ENCODE results near the gene STX17. TPM values are rescaled to one million over a fixed set of nuclear protein-coding genes. Genes with fewer than 3 reads are reported as not detected.

The STX17 gene
- total and polyA plus RNA-seq, 2 experiments from 2014 or later, result 17.6 to 26.7 TPM

GRCh38 chr9:99867968-99868367, 38.5 kb upstream of the STX17 start:
- no peaks in the 10 kb centered on the region for H3K9me3 ChIP-seq (ENCODE audit: low read depth)
- no peaks in the 10 kb centered on the region for H3K36me3 ChIP-seq (replicated peaks; ENCODE audit: insufficient read depth, low read depth)
- H3K4me2 ChIP-seq, result no peak overlapping the region
- H3K4me3 ChIP-seq, result no peak overlapping the region
- H2AFZ ChIP-seq, result no peak overlapping the region
- H3K27ac ChIP-seq, result no peak overlapping the region
- no peaks in the 10 kb centered on the region for H3K9me2 ChIP-seq (replicated peaks; ENCODE audit: insufficient read depth)
- no peaks in the 10 kb centered on the region for H3K4me1 ChIP-seq (ENCODE audit: insufficient read depth)
- H4K20me1 ChIP-seq (ENCODE audit: insufficient read depth, poor library complexity, severe bottlenecking), result no peaks in the 10 kb centered on the region
- DNase-seq (ENCODE audit: low spot score), result no peak
- TF ChIP-seq EZH2 (IDR thresholded peaks at IDR 0.05; ENCODE audit: borderline replicate concordance) (no peak), EZH2phosphoT487 (IDR thresholded peaks at IDR 0.05; ENCODE audit: low read depth, severe bottlenecking, unreplicated experiment) (no peak), CTCF (IDR thresholded peaks at IDR 0.05; ENCODE audit: poor library complexity) (no peak)
- H3K79me2 ChIP-seq, result no peaks in the 10 kb centered on the region
- H3K27me3 ChIP-seq, result no peaks in the 10 kb centered on the region

GRCh38 chr9:99868845-99869244, 37.6 kb upstream of the STX17 start:
- Histone ChIP-seq H4K20me1 (ENCODE audit: insufficient read depth, poor library complexity, severe bottlenecking) (no peaks in the 10 kb centered on the region), H3K4me1 (ENCODE audit: insufficient read depth) (no peaks in the 10 kb centered on the region), H3K4me3 (no peak overlapping the region), H3K27ac (no peak overlapping the region), H3K9me2 (replicated peaks; ENCODE audit: insufficient read depth) (no peaks in the 10 kb centered on the region), H3K36me3 (replicated peaks; ENCODE audit: insufficient read depth, low read depth) (no peaks in the 10 kb centered on the region), H3K79me2 (no peaks in the 10 kb centered on the region), H2AFZ (no peak overlapping the region), H3K27me3 (no peaks in the 10 kb centered on the region), H3K9me3 (ENCODE audit: low read depth) (no peaks in the 10 kb centered on the region), H3K4me2 (no peak overlapping the region)
- 92% methylated on average over 2 of the region's 2 CpGs for WGBS (ENCODE audit: low lambda C conversion rate, missing lambda C conversion rate)
- DNase-seq (ENCODE audit: low spot score), result no peak
- TF ChIP-seq CTCF (IDR thresholded peaks at IDR 0.05; ENCODE audit: poor library complexity) (no peak), EZH2 (IDR thresholded peaks at IDR 0.05; ENCODE audit: borderline replicate concordance) (no peak), EZH2phosphoT487 (IDR thresholded peaks at IDR 0.05; ENCODE audit: low read depth, severe bottlenecking, unreplicated experiment) (no peak)

GRCh38 chr9:99870126-99870525, 36.3 kb upstream of the STX17 start:
- no peak for DNase-seq (ENCODE audit: low spot score)
- no peak for TF ChIP-seq EZH2 (IDR thresholded peaks at IDR 0.05; ENCODE audit: borderline replicate concordance)
- TF ChIP-seq EZH2phosphoT487 (IDR thresholded peaks at IDR 0.05; ENCODE audit: low read depth, severe bottlenecking, unreplicated experiment), result no peak
- TF ChIP-seq CTCF (IDR thresholded peaks at IDR 0.05; ENCODE audit: poor library complexity), result no peak
- Histone ChIP-seq H4K20me1 (ENCODE audit: insufficient read depth, poor library complexity, severe bottlenecking) (no peaks in the 10 kb centered on the region), H3K4me1 (ENCODE audit: insufficient read depth) (no peaks in the 10 kb centered on the region), H3K27ac (no peak overlapping the region), H2AFZ (no peak overlapping the region), H3K9me2 (replicated peaks; ENCODE audit: insufficient read depth) (no peaks in the 10 kb centered on the region), H3K4me2 (no peak overlapping the region), H3K4me3 (no peak overlapping the region), H3K27me3 (no peaks in the 10 kb centered on the region), H3K36me3 (replicated peaks; ENCODE audit: insufficient read depth, low read depth) (no peaks in the 10 kb centered on the region), H3K9me3 (ENCODE audit: low read depth) (no peaks in the 10 kb centered on the region), H3K79me2 (no peaks in the 10 kb centered on the region)
- WGBS (ENCODE audit: low lambda C conversion rate, missing lambda C conversion rate), result 90% methylated on average over 5 of the region's 5 CpGs

GRCh38 chr9:99873531-99873930, 32.9 kb upstream of the STX17 start:
- H4K20me1 ChIP-seq (ENCODE audit: insufficient read depth, poor library complexity, severe bottlenecking), result no peaks in the 10 kb centered on the region
- DNase-seq (ENCODE audit: low spot score), result no peak
- no peak overlapping the region for H3K4me2 ChIP-seq
- no peaks in the 10 kb centered on the region for H3K36me3 ChIP-seq (replicated peaks; ENCODE audit: insufficient read depth, low read depth)
- H3K79me2 ChIP-seq, result no peaks in the 10 kb centered on the region
- no peak for TF ChIP-seq EZH2 (IDR thresholded peaks at IDR 0.05; ENCODE audit: borderline replicate concordance)
- no peak for TF ChIP-seq EZH2phosphoT487 (IDR thresholded peaks at IDR 0.05; ENCODE audit: low read depth, severe bottlenecking, unreplicated experiment)
- no peaks in the 10 kb centered on the region for H3K27me3 ChIP-seq
- no peaks in the 10 kb centered on the region for H3K4me1 ChIP-seq (ENCODE audit: insufficient read depth)
- H3K9me2 ChIP-seq (replicated peaks; ENCODE audit: insufficient read depth), result no peaks in the 10 kb centered on the region
- no peak overlapping the region for H3K4me3 ChIP-seq
- H3K9me3 ChIP-seq (ENCODE audit: low read depth), result no peaks in the 10 kb centered on the region
- H2AFZ ChIP-seq, result no peak overlapping the region
- H3K27ac ChIP-seq, result no peak overlapping the region
- 96% methylated on average over 3 of the region's 3 CpGs for WGBS (ENCODE audit: low lambda C conversion rate, missing lambda C conversion rate)
